IMR-90 (cell line): Measurements from ENCODE around the gene ALLC. TPM values are rescaled to one million over a fixed set of nuclear protein-coding genes. Genes with fewer than 3 reads are reported as not detected.

Experiments used
- ATAC-seq: fragments of 200-7000 bp; cut with Tn5 transposase; 2 replicates; pipeline ENCODE4 v1.9.1; 2020; ENCODE audit warnings: low read depth, mild to moderate bottlenecking, moderate library complexity
- BruUV-seq: library from RNA; stranded (reverse); fragments of 400-500 nt; replicated peaks from 2 replicates; lab custom pipeline; 2021; lab: Mats Ljungman, UMichigan
- CTCF ChIA-PET: fragments of 300-600 bp; formaldehyde crosslinking; extraction: SDS; loops from one replicate; lab custom pipeline; 2021; ENCODE audit warnings: antibody characterized with exemption; lab: Yijun Ruan, JAX
- POLR2A ChIA-PET: fragments of 300-600 bp; sonication (Branson Sonifier 250); formaldehyde crosslinking; loops from one replicate; lab custom pipeline; 2022; ENCODE audit warnings: antibody characterized with exemption; ENCODE audit not compliant: unreplicated experiment; lab: Charles Lee
- DNase-seq: peaks from one replicate; pipeline ENCODE4 v3.0.0; 2013
- H2AFZ ChIP-seq: replicated peaks from 2 replicates; pipeline ENCODE3; 2013; ENCODE audit warnings: low read length, mild to moderate bottlenecking; ENCODE audit not compliant: poor library complexity
- H2AK5ac ChIP-seq: 2 replicates; pipeline ENCODE4 v1.6.1; 2013; ENCODE audit warnings: low read depth, low read length, inconsistent platforms
- H2AK9ac ChIP-seq: replicated peaks from 2 replicates; pipeline ENCODE3; 2013; ENCODE audit warnings: mild to moderate bottlenecking, low read depth, low read length, moderate library complexity; ENCODE audit not compliant: poor library complexity
- H2BK120ac ChIP-seq: 2 replicates; pipeline ENCODE4 v1.6.1; 2013; ENCODE audit warnings: low read depth, low read length, inconsistent platforms
- H2BK15ac ChIP-seq: 3 replicates; pipeline ENCODE4 v1.6.1; 2013; ENCODE audit warnings: low read depth, low read length, inconsistent platforms
- H2BK20ac ChIP-seq: 2 replicates; pipeline ENCODE4 v1.6.1; 2013; ENCODE audit warnings: low read depth, mild to moderate bottlenecking, inconsistent platforms, low read length, moderate library complexity
- H2BK5ac ChIP-seq: 2 replicates; pipeline ENCODE4 v1.6.1; 2013; ENCODE audit warnings: mild to moderate bottlenecking, low read depth, low read length, inconsistent platforms; ENCODE audit not compliant: poor library complexity, severe bottlenecking
- H3K14ac ChIP-seq: replicated peaks from 2 replicates; pipeline ENCODE4 v1.6.1; 2013; ENCODE audit warnings: low read depth, low read length, inconsistent platforms
- H3K18ac ChIP-seq: 2 replicates; pipeline ENCODE4 v1.6.1; 2013; ENCODE audit warnings: low read depth, low read length, control low read depth
- H3K23ac ChIP-seq: 2 replicates; pipeline ENCODE4 v1.6.1; 2013; ENCODE audit warnings: low read depth, low read length, inconsistent platforms
- H3K27ac ChIP-seq: 2 replicates; pipeline ENCODE4 v1.5.1; 2013; ENCODE audit warnings: mild to moderate bottlenecking, control low read depth, low read length; ENCODE audit not compliant: insufficient read depth
- H3K27me3 ChIP-seq: 2 replicates; pipeline ENCODE4 v1.6.1; 2013; ENCODE audit warnings: low read length; ENCODE audit not compliant: control insufficient read depth, insufficient read depth
- H3K36me3 ChIP-seq: 2 replicates; pipeline ENCODE4 v1.6.1; 2013; ENCODE audit warnings: low read length, mixed read lengths; ENCODE audit not compliant: control insufficient read depth, insufficient read depth
- H3K4ac ChIP-seq: 2 replicates; pipeline ENCODE4 v1.6.1; 2013; ENCODE audit warnings: low read depth, low read length, inconsistent platforms
- H3K4me1 ChIP-seq: 2 replicates; pipeline ENCODE4 v1.6.1; 2013; ENCODE audit warnings: low read length, mixed read lengths; ENCODE audit not compliant: control insufficient read depth, insufficient read depth
- H3K4me2 ChIP-seq: 2 replicates; pipeline ENCODE4 v1.6.1; 2013; ENCODE audit warnings: low read depth, mild to moderate bottlenecking, control low read depth, low read length, moderate library complexity
- H3K4me3 ChIP-seq: 2 replicates; pipeline ENCODE4 v1.5.1; 2013; ENCODE audit warnings: low read depth, mild to moderate bottlenecking, control low read depth, low read length, moderate library complexity; ENCODE audit not compliant: insufficient read depth
- H3K56ac ChIP-seq: 2 replicates; pipeline ENCODE4 v1.6.1; 2013; ENCODE audit warnings: low read length, inconsistent platforms; ENCODE audit not compliant: insufficient read depth; ENCODE audit errors: extremely low read depth
- H3K79me1 ChIP-seq, 2 experiments: 2 replicates each; pipeline ENCODE4 v1.6.1; 2013; ENCODE audit warnings: low read length in 2 of 2, inconsistent platforms in 1 of 2, low read depth in 1 of 2
- H3K9ac ChIP-seq: 2 replicates; pipeline ENCODE4 v1.6.1; 2013; ENCODE audit warnings: low read depth, low read length, control low read depth
- H3K9me1 ChIP-seq: 2 replicates; pipeline ENCODE4 v1.6.1; 2013; ENCODE audit warnings: low read length, inconsistent platforms; ENCODE audit not compliant: insufficient read depth
- H3K9me3 ChIP-seq: 2 replicates; pipeline ENCODE4 v1.6.1; 2013; ENCODE audit warnings: low read length; ENCODE audit not compliant: control insufficient read depth, insufficient read depth
- H4K20me1 ChIP-seq: 2 replicates; pipeline ENCODE4 v1.6.1; 2013; ENCODE audit warnings: low read length, inconsistent platforms; ENCODE audit not compliant: insufficient read depth
- H4K5ac ChIP-seq: 2 replicates; pipeline ENCODE4 v1.6.1; 2013; ENCODE audit warnings: mild to moderate bottlenecking, low read depth, low read length, control low read depth
- H4K8ac ChIP-seq, 2 experiments: 2 replicates each; pipeline ENCODE4 v1.6.1; 2013; ENCODE audit warnings: low read depth in 2 of 2, low read length in 2 of 2, control low read depth in 1 of 2, inconsistent platforms in 1 of 2
- H4K91ac ChIP-seq: 2 replicates; pipeline ENCODE4 v1.6.1; 2013; ENCODE audit warnings: low read depth, low read length, inconsistent platforms; ENCODE audit not compliant: insufficient read depth
- CEBPB ChIP-seq: IDR thresholded peaks from 2 replicates; pipeline ENCODE4 v1.6.1; 2012; ENCODE audit warnings: low read depth, low read length, improper control_type of control experiment
- ELK1 ChIP-seq: fragments of 150-350 bp; IDR thresholded peaks from 2 replicates; pipeline ENCODE4 v1.6.1; 2016; ENCODE audit warnings: low read depth, mild to moderate bottlenecking, low read length, moderate library complexity, borderline replicate concordance
- FOS ChIP-seq: fragments of 150-350 bp; IDR thresholded peaks from 2 replicates; pipeline ENCODE4 v1.6.1; 2016; ENCODE audit warnings: low read depth, low read length
- MAFK ChIP-seq: IDR thresholded peaks from 2 replicates; pipeline ENCODE4 v1.6.1; 2012; ENCODE audit warnings: low read depth, low read length, improper control_type of control experiment
- NFE2L2 ChIP-seq: fragments of 150-350 bp; IDR thresholded peaks from 2 replicates; pipeline ENCODE4 v1.6.1; 2016; ENCODE audit warnings: low read depth, mild to moderate bottlenecking, low read length
- POLR2A ChIP-seq: IDR thresholded peaks from 2 replicates; pipeline ENCODE4 v1.6.1; 2012; ENCODE audit warnings: mild to moderate bottlenecking, low read depth, low read length
- RAD21 ChIP-seq: IDR thresholded peaks from 2 replicates; pipeline ENCODE4 v1.6.1; 2012; ENCODE audit warnings: low read length, improper control_type of control experiment
- RCOR1 ChIP-seq: IDR thresholded peaks from 2 replicates; pipeline ENCODE4 v1.6.1; 2012; ENCODE audit warnings: mild to moderate bottlenecking, low read length, improper control_type of control experiment; ENCODE audit not compliant: insufficient replicate concordance
- SMC3 ChIP-seq: fragments of 150-350 bp; IDR thresholded peaks from 2 replicates; pipeline ENCODE4 v1.6.1; 2016; ENCODE audit warnings: low read depth, mild to moderate bottlenecking, antibody characterized with exemption, low read length, moderate library complexity
- WGBS, 2 experiments: methylation state at CpG; one replicate each; pipeline versions ENCODE4 v1.1.5 to v1.1.7; 2013; ENCODE audit warnings: missing lambda C conversion rate in 2 of 2; ENCODE audit not compliant: insufficient read length in 1 of 2; ENCODE audit errors: extremely low coverage in 2 of 2; 5-methylcytosine and 5-hydroxymethylcytosine counted together
- dilution Hi-C: fragments of 300-500 bp; cut with HindIII; formaldehyde crosslinking; loops from one replicate; pipeline ENCODE4 v1.14.3; 2018; ENCODE audit warnings: low sequenced_read_pairs; ENCODE audit not compliant: unreplicated experiment
- in situ Hi-C: fragments of 300-500 bp; cut with MboI; formaldehyde crosslinking; loops from 3 replicates; pipeline ENCODE4 v1.14.3; 2019; ENCODE audit warnings: low sequenced_read_pairs, inconsistent platforms, mixed read lengths
- intact Hi-C: fragments of 100-400 bp; cut with micrococcal nuclease; formaldehyde crosslinking; loops from 2 replicates; pipeline ENCODE4 v1.10.0; 2022
- polyA plus RNA-seq, 3 experiments: library from polyadenylated mRNA; depleted of rRNA; stranded (reverse); fragments of >200 nt; gene quantifications; 2 replicates each; pipeline ENCODE4 v1.2.3, GENCODE V29; 2012; ENCODE audit warnings: low replicate concordance in 1 of 3
- total RNA-seq: library from RNA; depleted of rRNA; stranded (reverse); fragments of >200 nt; gene quantifications from 2 replicates; pipeline ENCODE4 v1.2.3, GENCODE V29; 2012
- TF ChIP-seq, protein P1 (sequence below): conservative IDR thresholded peaks from 2 replicates; pipeline ENCODE4 v1.5.1; 2012; ENCODE audit warnings: mild to moderate bottlenecking, low read depth, low read length, improper control_type of control experiment

The ALLC gene
- total and polyA plus RNA-seq, 2 of the 4 experiments (the other 2 are of a cell fraction) = not detected

- H2AFZ ChIP-seq = peak overlapping the region; percentile 83
- peak overlapping the region; percentile 65 for H3K9ac ChIP-seq
- peaks cover 12% of the 10 kb centered on the region for H3K27me3 ChIP-seq
- H3K18ac ChIP-seq = no peak overlapping the region; the same call in 1 of the 2 replicates
- no peak overlapping the region for H2BK15ac ChIP-seq
- no peak overlapping the region for H2BK20ac ChIP-seq
- ATAC-seq (peak; percentile 79), DNase-seq (peak; percentile 67)
- H2AK9ac ChIP-seq = no peak overlapping the region
- H3K4me1 ChIP-seq = no peaks in the 10 kb centered on the region
- H4K5ac ChIP-seq = no peak overlapping the region; the same call in 1 of the 2 replicates
- no peaks in the 10 kb centered on the region for H3K36me3 ChIP-seq
- in situ Hi-C loops (no loop called here), intact Hi-C loops (loop anchor here (1.0 to 2.0 kb wide), 3 partner anchors 36 to 99 kb away; no protein-coding TSS in a partner anchor), dilution Hi-C loops (no loop called here)
- H3K9me1 ChIP-seq = no peaks in the 10 kb centered on the region
- no peak overlapping the region for H3K56ac ChIP-seq
- H3K4me2 ChIP-seq = peak overlapping the region; percentile 86
- WGBS, 2 experiments = 45% methylated on average over 3 of the region's 22 CpGs; no CpG with 5 or more reads in 1 of the 2 experiments
- H2BK5ac ChIP-seq = no peak overlapping the region
- 0 out of 4 replicates have a peak overlapping the region, but pooled peaks of 1 of the 2 experiments have one; percentile 34 for H4K8ac ChIP-seq
- TF ChIP-seq, protein P1, sequence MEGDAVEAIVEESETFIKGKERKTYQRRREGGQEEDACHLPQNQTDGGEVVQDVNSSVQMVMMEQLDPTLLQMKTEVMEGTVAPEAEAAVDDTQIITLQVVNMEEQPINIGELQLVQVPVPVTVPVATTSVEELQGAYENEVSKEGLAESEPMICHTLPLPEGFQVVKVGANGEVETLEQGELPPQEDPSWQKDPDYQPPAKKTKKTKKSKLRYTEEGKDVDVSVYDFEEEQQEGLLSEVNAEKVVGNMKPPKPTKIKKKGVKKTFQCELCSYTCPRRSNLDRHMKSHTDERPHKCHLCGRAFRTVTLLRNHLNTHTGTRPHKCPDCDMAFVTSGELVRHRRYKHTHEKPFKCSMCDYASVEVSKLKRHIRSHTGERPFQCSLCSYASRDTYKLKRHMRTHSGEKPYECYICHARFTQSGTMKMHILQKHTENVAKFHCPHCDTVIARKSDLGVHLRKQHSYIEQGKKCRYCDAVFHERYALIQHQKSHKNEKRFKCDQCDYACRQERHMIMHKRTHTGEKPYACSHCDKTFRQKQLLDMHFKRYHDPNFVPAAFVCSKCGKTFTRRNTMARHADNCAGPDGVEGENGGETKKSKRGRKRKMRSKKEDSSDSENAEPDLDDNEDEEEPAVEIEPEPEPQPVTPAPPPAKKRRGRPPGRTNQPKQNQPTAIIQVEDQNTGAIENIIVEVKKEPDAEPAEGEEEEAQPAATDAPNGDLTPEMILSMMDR = peak; percentile 67
- TF ChIP-seq FOS (no peak), SMC3 (peak; percentile 51), CEBPB (no peak), POLR2A (no peak), ELK1 (no peak), RCOR1 (no peak), MAFK (no peak), RAD21 (peak; percentile 66), NFE2L2 (no peak)
- POLR2A ChIA-PET = no interaction called here
- H3K27ac ChIP-seq = no peak overlapping the region
- no peak overlapping the region for H3K4ac ChIP-seq
- H4K91ac ChIP-seq = no peak overlapping the region
- H3K14ac ChIP-seq = 0 out of 2 replicates have a peak overlapping the region, but pooled peaks have one; percentile 54
- H3K23ac ChIP-seq = peak overlapping the region; percentile 62; the same call in 1 of the 2 replicates
- H3K79me1 ChIP-seq = no peaks in the 10 kb centered on the region
- BruUV-seq = no TSS peak
- CTCF ChIA-PET = interaction anchor here (0.5 to 4.9 kb wide), 23 partner anchors 8 to 1879 kb away, joined by 3 to 41 read pairs (median 5); no protein-coding TSS in a partner anchor
- no peak overlapping the region for H3K4me3 ChIP-seq
- H2BK120ac ChIP-seq = no peak overlapping the region
- no peaks in the 10 kb centered on the region for H4K20me1 ChIP-seq
- H2AK5ac ChIP-seq = no peak overlapping the region
- H3K9me3 ChIP-seq = no peaks in the 10 kb centered on the region
These were observed 70.4 kb downstream of the ALLC start for GRCh38 chr2:3728104-3729054.
